Adipose tissue (tissue), 3 donors: ENCODE data around the gene TMED1. TPM values are rescaled to one million over a fixed set of nuclear protein-coding genes. Genes with fewer than 3 reads are reported as not detected.

ENCODE experiments used
- H3K27ac ChIP-seq: one replicate; pipeline ENCODE4 v1.5.1; 2013; ENCODE audit warnings: low read depth, low read length
- WGBS, 3 donors: extraction: QIAGEN DNeasy Blood & Tissue Kit; methylation state at CpG; one replicate each; pipeline ENCODE4 v1.1.7; 2013; 5-methylcytosine and 5-hydroxymethylcytosine counted together
- polyA plus RNA-seq, 3 donors: library from polyadenylated mRNA; stranded (reverse); fragments of 200-250 nt; gene quantifications; one replicate each; pipeline ENCODE4 v1.2.3, GENCODE V29; 2013
- donor health status: healthy with polysubstance abuse.
- donor health status: Bipolar disorder and iron deficiency.
- donor health status: healthy.

TMED1 gene
- polyA plus RNA-seq, 3 donors = 27.9 to 40.1 (median 36.5) TPM

GRCh38 chr19:10789866-10790265 lies 46.1 kb downstream of the TMED1 start:
- no peak overlapping the region for H3K27ac ChIP-seq
- 91 to 92% (median 91%) methylated on average over 10 of the region's 10 CpGs for WGBS, 3 donors

GRCh38 chr19:10788146-10788545 lies 47.9 kb downstream of the TMED1 start:
- no peak overlapping the region for H3K27ac ChIP-seq
- 93 to 96% (median 95%) methylated on average over 8 of the region's 8 CpGs for WGBS, 3 donors

DNA sequence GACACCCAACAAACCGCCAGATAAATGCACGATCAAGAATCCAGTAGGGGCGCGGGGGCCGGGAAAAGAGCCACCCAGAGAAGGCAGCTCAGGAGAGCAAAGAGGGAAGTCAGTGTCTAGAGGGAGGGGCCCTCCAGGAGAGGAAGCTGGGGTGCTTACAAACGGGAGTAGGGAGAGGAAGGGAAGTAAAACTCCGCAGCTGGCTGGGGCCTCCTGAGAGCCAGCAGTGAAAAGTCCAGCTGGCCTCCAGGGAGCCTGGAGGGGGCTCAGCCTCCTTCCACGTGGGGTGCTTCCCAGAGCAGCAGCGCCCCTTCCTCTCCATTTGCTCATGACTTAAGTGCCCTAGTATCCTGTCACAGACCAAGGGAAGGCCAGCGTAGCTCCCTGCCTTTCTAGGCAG lies 51.8 kb downstream of the TMED1 start:
- 46 to 86% (median 55%) methylated on average over 10 of the region's 10 CpGs for WGBS, 3 donors
- no peak overlapping the region for H3K27ac ChIP-seq

GRCh38 chr19:10782795-10783194 lies 53.2 kb downstream of the TMED1 start:
- WGBS, 3 donors = 62 to 84% (median 69%) methylated on average over 13 of the region's 13 CpGs
- no peak overlapping the region for H3K27ac ChIP-seq

Other genes starting within 250 kb of the TMED1 start
- gene AP1M2, start 248.9 kb downstream of the TMED1 start, polyA plus RNA-seq = 10 to 100 TPM in 1 of 3 donors, 1 to 10 TPM in 1, not detected in 1; 5.4 to 37.3 TPM
- 10 to 100 TPM; 32.4 to 68.7 (median 62.9) TPM for gene SLC44A2, start 210.7 kb downstream of the TMED1 start, polyA plus RNA-seq
- 100 to 1,000 TPM in 1 of 3 donors, 10 to 100 TPM in 2; 51.6 to 116 (median 79.9) TPM for gene ILF3, start 181.9 kb downstream of the TMED1 start, polyA plus RNA-seq
- gene QTRT1, start 134.8 kb downstream of the TMED1 start, polyA plus RNA-seq = 10 to 100 TPM; 50.7 to 96.5 (median 59.4) TPM
- 10 to 100 TPM; 56.5 to 81.6 (median 64.2) TPM for gene DNM2, start 118.1 kb downstream of the TMED1 start, polyA plus RNA-seq
- 1 to 10 TPM; 1.4 to 6.6 (median 6.4) TPM for gene C19orf38, start 12.2 kb upstream of the TMED1 start, polyA plus RNA-seq
- gene CARM1, start 35.3 kb upstream of the TMED1 start, polyA plus RNA-seq = 10 to 100 TPM; 17.3 to 28.9 (median 22.4) TPM
- gene YIPF2, start 92.4 kb upstream of the TMED1 start, polyA plus RNA-seq = 10 to 100 TPM; 33.6 to 49.9 (median 39.6) TPM
- gene TIMM29, start 92.6 kb upstream of the TMED1 start, polyA plus RNA-seq = 10 to 100 TPM; 11.6 to 17.0 (median 16.7) TPM
- 10 to 100 TPM; 22.5 to 42.5 (median 37.7) TPM for gene SMARCA4, start 124.8 kb upstream of the TMED1 start, polyA plus RNA-seq